COLO829 (cell line): ENCODE measurements around the gene DSCAM.
"Not testable (repeated sequence)": the region's sequence is repeated elsewhere in the genome, so short reads cannot be mapped to it uniquely, and the experiment has no call there.

Source experiments
- DNase-seq: peaks from one replicate; pipeline ENCODE4 v3.0.0; 2012; ENCODE audit warnings: low spot score

The DSCAM gene

GRCh38 chr21:40242586-40243265 is 604.2 kb downstream of the DSCAM start:
- DNase-seq = no peak

- DNase-seq = no peak
Observed at GRCh38 chr21:40235528-40235927, 611.4 kb downstream of the DSCAM start.

GRCh38 chr21:40231979-40232378 is 615.0 kb downstream of the DSCAM start:
- DNase-seq = no peak

GRCh38 chr21:40227096-40227495 is 619.9 kb downstream of the DSCAM start:
- no peak for DNase-seq

GRCh38 chr21:40215941-40216340 is 631.0 kb downstream of the DSCAM start:
- DNase-seq = no peak

GRCh38 chr21:40210251-40210650 is 636.7 kb downstream of the DSCAM start:
- DNase-seq = no peak

GRCh38 chr21:40208948-40209345 is 638.0 kb downstream of the DSCAM start:
- no peak for DNase-seq

- no peak for DNase-seq
Observed at GRCh38 chr21:40208206-40208947, 638.6 kb downstream of the DSCAM start.

GRCh38 chr21:40200946-40201345 is 646.0 kb downstream of the DSCAM start:
- no peak for DNase-seq

- no peak for DNase-seq
Observed at GRCh38 chr21:40200126-40200525, 646.8 kb downstream of the DSCAM start.

- DNase-seq = no peak
Observed at GRCh38 chr21:40194185-40194980, 652.6 kb downstream of the DSCAM start.

GRCh38 chr21:40191616-40192015 is 655.3 kb downstream of the DSCAM start:
- no peak for DNase-seq

- DNase-seq = no peak
Observed at GRCh38 chr21:40191196-40191595, 655.8 kb downstream of the DSCAM start.

GRCh38 chr21:40187946-40188654 is 658.9 kb downstream of the DSCAM start:
- DNase-seq = no peak

- DNase-seq = no peak
Observed at GRCh38 chr21:40187244-40187643, 659.7 kb downstream of the DSCAM start.

GRCh38 chr21:40186045-40186444 is 660.9 kb downstream of the DSCAM start:
- DNase-seq = no peak

GRCh38 chr21:40185208-40185607 is 661.8 kb downstream of the DSCAM start:
- DNase-seq = no peak

- not testable (repeated sequence) for DNase-seq
Observed at GRCh38 chr21:40182491-40182890, 664.5 kb downstream of the DSCAM start.

GRCh38 chr21:40179166-40179565 is 667.8 kb downstream of the DSCAM start:
- no peak for DNase-seq

- no peak for DNase-seq
Observed at GRCh38 chr21:40178726-40179125, 668.2 kb downstream of the DSCAM start.

GRCh38 chr21:40177979-40178378 is 669.0 kb downstream of the DSCAM start:
- no peak for DNase-seq

- DNase-seq = no peak
Observed at GRCh38 chr21:40176724-40177123, 670.2 kb downstream of the DSCAM start.
